NCI-H2196 (cell line): ENCODE results near the gene EZH1.
"Not testable (repeated sequence)": the region's sequence is repeated elsewhere in the genome, so short reads cannot be mapped to it uniquely, and the experiment has no call there.

Experiments used
- DNase-seq: peaks from one replicate; lab custom pipeline; 2025; ENCODE audit not compliant: unreplicated experiment; lab: John Stamatoyannopoulos, UW

The EZH1 gene

GRCh38 chr17:42773290-42774035, 28.6 kb upstream of the EZH1 start, which contains the start of gene VPS25:
VPS25 (plus strand) TSS chr17:42773449; CDS start chr17:42773476, 27 bp downstream.
- DNase-seq, result peak; percentile 57

GRCh38 chr17:42772945-42773289, 28.1 kb upstream of the EZH1 start:
- DNase-seq, result no peak

- DNase-seq, result not testable (repeated sequence)
Measured at GRCh38 chr17:42769964-42770363, 25.1 kb upstream of the EZH1 start.

- not testable (repeated sequence) for DNase-seq
Measured at GRCh38 chr17:42768006-42768405, 23.2 kb upstream of the EZH1 start.

GRCh38 chr17:42767512-42767911, 22.7 kb upstream of the EZH1 start:
- DNase-seq, result no peak

GRCh38 chr17:42766124-42766523, 21.3 kb upstream of the EZH1 start:
- no peak for DNase-seq

GRCh38 chr17:42761638-42762037, 16.8 kb upstream of the EZH1 start:
- DNase-seq, result no peak

- peak; percentile 2 for DNase-seq
Measured at GRCh38 chr17:42760652-42761581, 16.1 kb upstream of the EZH1 start, which contains the start of gene RAMP2. RAMP2 (plus strand) TSS chr17:42761227; CDS start chr17:42761262, 35 bp downstream.

- no peak for DNase-seq
Measured at GRCh38 chr17:42759982-42760651, 15.3 kb upstream of the EZH1 start.

- DNase-seq, result peak; percentile 14
Measured at GRCh38 chr17:42754782-42755181, 9.9 kb upstream of the EZH1 start.

- DNase-seq, result no peak
Measured at GRCh38 chr17:42751628-42752027, 6.8 kb upstream of the EZH1 start.

- no peak for DNase-seq
Measured at GRCh38 chr17:42750739-42751344, 6.0 kb upstream of the EZH1 start.

- DNase-seq, result no peak
Measured at GRCh38 chr17:42748908-42749798, 4.3 kb upstream of the EZH1 start.

GRCh38 chr17:42748202-42748907, 3.5 kb upstream of the EZH1 start:
- DNase-seq, result no peak

- DNase-seq, result peak; percentile 68
Measured at GRCh38 chr17:42744283-42744805, 496 bp downstream of the EZH1 start.

- no peak for DNase-seq
Measured at GRCh38 chr17:42743595-42744282, 1.1 kb downstream of the EZH1 start.

GRCh38 chr17:42742916-42743315, 1.9 kb downstream of the EZH1 start:
- DNase-seq, result not testable (repeated sequence)

- no peak for DNase-seq
Measured at GRCh38 chr17:42740699-42741098, 4.1 kb downstream of the EZH1 start.
